OCI-LY7 (cell line): ENCODE data around the gene ANKMY1.

Experiments used
- CTCF ChIP-seq: fragments of 200-600 bp; sonication (generic); conservative IDR thresholded peaks from 2 replicates; pipeline ENCODE4 v1.5.1; 2014; ENCODE audit warnings: mild to moderate bottlenecking, antibody characterized with exemption, low read length, moderate library complexity, mixed read lengths
- EZH2phosphoT487 ChIP-seq: fragments of 200-600 bp; sonication (generic); IDR thresholded peaks from 2 replicates; pipeline ENCODE4 v1.6.1; 2018; ENCODE audit warnings: low read depth, borderline replicate concordance, mild to moderate bottlenecking, mixed run types, antibody characterized with exemption, low read length, moderate library complexity, mixed read lengths

GRCh38 chr2:240591226-240591625, 33.4 kb upstream of the ANKMY1 start:
- no peak for TF ChIP-seq CTCF
- TF ChIP-seq EZH2phosphoT487, result no peak
